ENCODE measurements around the gene DIAPH3. TPM values are rescaled to one million over a fixed set of nuclear protein-coding genes. Genes with fewer than 3 reads are reported as not detected.
"Not testable (repeated sequence)": the region's sequence is repeated elsewhere in the genome, so short reads cannot be mapped to it uniquely, and the experiment has no call there.

Gene DIAPH3, protein sequence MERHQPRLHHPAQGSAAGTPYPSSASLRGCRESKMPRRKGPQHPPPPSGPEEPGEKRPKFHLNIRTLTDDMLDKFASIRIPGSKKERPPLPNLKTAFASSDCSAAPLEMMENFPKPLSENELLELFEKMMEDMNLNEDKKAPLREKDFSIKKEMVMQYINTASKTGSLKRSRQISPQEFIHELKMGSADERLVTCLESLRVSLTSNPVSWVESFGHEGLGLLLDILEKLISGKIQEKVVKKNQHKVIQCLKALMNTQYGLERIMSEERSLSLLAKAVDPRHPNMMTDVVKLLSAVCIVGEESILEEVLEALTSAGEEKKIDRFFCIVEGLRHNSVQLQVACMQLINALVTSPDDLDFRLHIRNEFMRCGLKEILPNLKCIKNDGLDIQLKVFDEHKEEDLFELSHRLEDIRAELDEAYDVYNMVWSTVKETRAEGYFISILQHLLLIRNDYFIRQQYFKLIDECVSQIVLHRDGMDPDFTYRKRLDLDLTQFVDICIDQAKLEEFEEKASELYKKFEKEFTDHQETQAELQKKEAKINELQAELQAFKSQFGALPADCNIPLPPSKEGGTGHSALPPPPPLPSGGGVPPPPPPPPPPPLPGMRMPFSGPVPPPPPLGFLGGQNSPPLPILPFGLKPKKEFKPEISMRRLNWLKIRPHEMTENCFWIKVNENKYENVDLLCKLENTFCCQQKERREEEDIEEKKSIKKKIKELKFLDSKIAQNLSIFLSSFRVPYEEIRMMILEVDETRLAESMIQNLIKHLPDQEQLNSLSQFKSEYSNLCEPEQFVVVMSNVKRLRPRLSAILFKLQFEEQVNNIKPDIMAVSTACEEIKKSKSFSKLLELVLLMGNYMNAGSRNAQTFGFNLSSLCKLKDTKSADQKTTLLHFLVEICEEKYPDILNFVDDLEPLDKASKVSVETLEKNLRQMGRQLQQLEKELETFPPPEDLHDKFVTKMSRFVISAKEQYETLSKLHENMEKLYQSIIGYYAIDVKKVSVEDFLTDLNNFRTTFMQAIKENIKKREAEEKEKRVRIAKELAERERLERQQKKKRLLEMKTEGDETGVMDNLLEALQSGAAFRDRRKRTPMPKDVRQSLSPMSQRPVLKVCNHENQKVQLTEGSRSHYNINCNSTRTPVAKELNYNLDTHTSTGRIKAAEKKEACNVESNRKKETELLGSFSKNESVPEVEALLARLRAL
- 20.9 and 30.7 TPM in 2 replicates for total RNA-seq

DNA sequence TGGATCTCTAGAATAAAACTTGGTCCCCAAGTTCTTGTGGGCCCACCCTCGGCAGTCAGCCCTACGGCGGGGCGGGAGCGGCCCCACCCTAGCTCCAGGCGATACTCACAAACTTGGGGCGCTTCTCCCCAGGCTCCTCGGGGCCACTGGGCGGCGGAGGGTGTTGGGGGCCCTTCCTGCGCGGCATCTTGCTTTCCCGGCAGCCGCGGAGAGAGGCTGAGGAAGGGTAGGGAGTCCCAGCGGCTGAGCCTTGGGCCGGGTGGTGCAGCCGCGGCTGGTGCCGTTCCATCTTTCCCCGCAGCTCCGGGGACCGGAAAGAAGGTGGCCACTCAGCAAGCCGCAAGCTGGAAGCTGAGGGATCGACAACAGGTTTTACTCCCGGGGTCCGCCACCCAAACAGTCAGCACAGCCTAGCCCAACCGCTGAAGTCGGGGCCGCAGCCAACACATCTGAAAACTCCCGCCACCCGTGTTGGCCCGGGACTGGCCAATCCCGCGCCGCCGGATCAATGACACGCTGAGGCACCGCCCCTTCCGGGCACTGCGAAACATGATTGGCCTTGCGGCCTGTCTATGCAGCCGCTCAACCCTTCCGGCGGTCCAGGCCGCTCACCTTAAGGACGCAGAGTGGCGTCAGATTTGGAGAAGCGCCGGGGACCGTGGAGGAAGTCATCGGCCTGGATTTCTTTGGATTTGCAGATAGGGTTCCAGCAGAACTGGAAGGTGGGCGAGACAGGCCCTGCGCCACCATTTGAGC is at the start of gene DIAPH3:
Gene DIAPH3 (minus strand): TSS at position 451 of the 756 bp plus-strand sequence. CDS start 162 bp downstream, at position 289.
- DNase-seq (ENCODE audit: low read depth): peak; percentile 94

DNA sequence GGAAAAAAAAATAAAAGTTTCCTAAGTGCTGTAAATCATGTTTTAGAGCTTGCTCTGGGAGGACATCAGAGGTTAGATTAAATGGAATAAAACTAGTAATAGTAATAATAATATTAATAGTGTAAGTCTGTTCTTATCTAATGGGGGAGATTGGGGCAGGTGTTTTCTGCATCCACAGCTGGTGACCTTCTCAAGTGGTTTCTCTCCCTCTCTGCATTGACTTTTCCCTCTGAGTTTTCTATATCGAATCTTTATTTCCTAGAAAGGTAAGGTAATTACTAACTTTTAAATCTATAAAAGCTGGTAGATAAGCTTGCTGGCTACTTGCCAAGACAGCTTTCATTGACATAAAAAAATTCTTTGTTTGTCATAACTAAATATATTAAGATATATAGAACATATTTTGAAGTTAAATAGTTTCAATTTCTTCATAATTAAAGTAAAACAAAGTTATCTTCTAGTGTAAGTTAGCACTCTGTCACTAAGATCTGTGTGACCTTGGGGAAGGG is 49.6 kb upstream of the DIAPH3 start:
- no peak overlapping the region for H3K4me3 ChIP-seq (ENCODE audit: low read depth, low read length)
- TF ChIP-seq, protein P1, sequence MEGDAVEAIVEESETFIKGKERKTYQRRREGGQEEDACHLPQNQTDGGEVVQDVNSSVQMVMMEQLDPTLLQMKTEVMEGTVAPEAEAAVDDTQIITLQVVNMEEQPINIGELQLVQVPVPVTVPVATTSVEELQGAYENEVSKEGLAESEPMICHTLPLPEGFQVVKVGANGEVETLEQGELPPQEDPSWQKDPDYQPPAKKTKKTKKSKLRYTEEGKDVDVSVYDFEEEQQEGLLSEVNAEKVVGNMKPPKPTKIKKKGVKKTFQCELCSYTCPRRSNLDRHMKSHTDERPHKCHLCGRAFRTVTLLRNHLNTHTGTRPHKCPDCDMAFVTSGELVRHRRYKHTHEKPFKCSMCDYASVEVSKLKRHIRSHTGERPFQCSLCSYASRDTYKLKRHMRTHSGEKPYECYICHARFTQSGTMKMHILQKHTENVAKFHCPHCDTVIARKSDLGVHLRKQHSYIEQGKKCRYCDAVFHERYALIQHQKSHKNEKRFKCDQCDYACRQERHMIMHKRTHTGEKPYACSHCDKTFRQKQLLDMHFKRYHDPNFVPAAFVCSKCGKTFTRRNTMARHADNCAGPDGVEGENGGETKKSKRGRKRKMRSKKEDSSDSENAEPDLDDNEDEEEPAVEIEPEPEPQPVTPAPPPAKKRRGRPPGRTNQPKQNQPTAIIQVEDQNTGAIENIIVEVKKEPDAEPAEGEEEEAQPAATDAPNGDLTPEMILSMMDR (IDR thresholded peaks at IDR 0.05; ENCODE audit: insufficient read depth, low read depth, low read length): no peak
- DNase-seq (ENCODE audit: low read depth): no peak

More for the DNA sequence above, at the start of gene DIAPH3:
- H3K4me3 ChIP-seq (ENCODE audit: low read depth, low read length): peak within 1 kb of the TSS; percentile 86
- TF ChIP-seq, protein P1 (IDR thresholded peaks at IDR 0.05; ENCODE audit: insufficient read depth, low read depth, low read length): no peak

GRCh38 chr13:60211548-60211947 is 47.8 kb upstream of the DIAPH3 start:
- TF ChIP-seq, protein P1 (IDR thresholded peaks at IDR 0.05; ENCODE audit: insufficient read depth, low read depth, low read length): no peak
- DNase-seq (ENCODE audit: low read depth): no peak
- H3K4me3 ChIP-seq (ENCODE audit: low read depth, low read length): no peak overlapping the region

DNA sequence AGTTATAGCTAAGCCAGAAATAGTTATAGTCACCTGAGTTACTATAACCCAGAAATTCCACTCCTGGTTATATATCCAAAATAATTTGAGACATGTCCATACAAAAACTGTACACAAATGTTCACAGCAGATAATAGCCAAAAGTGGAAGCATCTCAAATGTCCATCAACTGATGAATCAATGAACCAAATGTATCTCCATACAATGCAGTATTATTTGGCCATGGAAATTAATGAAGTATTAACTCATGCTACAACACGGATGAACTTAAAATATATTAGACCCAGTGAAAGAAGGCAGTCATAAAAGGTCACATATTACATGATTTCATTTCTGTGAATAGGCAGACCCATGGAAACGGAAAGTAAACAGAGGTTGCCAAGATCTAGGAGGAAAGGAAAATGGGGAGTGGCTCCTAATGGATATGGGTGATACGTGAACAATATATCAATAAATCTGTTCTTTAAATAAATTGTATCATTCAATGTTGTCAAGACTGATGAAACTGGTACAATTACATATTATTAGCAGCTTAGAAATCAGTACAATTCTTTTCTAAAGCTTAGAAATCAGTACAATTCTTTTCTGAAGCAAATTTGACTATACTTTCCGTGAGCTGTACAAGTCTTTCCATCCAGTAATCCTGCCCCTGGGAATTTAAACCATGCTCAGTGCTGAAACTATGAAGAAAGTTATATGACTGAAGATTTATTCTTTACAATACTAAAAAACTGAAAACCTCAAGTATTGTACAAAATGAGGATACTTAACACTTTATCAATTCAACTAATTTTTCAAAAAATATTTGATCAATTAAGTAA is 47.0 kb upstream of the DIAPH3 start:
- no peak overlapping the region for H3K4me3 ChIP-seq (ENCODE audit: low read depth, low read length)
- no peak for DNase-seq (ENCODE audit: low read depth)
- TF ChIP-seq, protein P1 (IDR thresholded peaks at IDR 0.05; ENCODE audit: insufficient read depth, low read depth, low read length): no peak

- not testable (repeated sequence) for DNase-seq (ENCODE audit: low read depth); H3K4me3 ChIP-seq (ENCODE audit: low read depth, low read length)
Measured at GRCh38 chr13:60205499-60205898, 41.8 kb upstream of the DIAPH3 start.

DNA sequence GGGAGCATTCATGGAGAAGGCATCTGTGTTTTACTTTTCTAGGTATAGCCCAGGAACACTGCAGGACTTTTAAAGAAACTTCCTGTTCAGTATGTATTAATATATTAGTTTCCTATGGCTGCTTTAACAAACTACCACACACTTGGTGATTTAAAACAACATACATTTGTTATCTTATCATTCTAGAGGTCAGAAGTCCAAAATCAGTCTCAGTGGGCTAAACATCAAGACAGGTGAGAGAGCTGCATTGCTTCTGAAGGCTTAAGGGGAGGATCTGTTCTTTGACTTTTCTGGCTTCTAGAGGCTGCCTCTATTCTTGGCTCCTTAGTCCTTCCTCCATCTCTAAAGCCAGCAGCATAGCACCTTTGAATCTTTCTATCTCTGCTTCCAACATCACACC is 37.6 kb upstream of the DIAPH3 start:
- DNase-seq (ENCODE audit: low read depth): no peak
- H3K4me3 ChIP-seq (ENCODE audit: low read depth, low read length): no peak overlapping the region
- TF ChIP-seq, protein P1 (IDR thresholded peaks at IDR 0.05; ENCODE audit: insufficient read depth, low read depth, low read length): no peak

- not testable (repeated sequence) for DNase-seq (ENCODE audit: low read depth); H3K4me3 ChIP-seq (ENCODE audit: low read depth, low read length)
Measured at GRCh38 chr13:60195893-60196292, 32.2 kb upstream of the DIAPH3 start.
